HEK293T (cell line): ENCODE measurements around the gene IRX2.

Experiments used
- CTCF ChIA-PET: fragments of 350-600 bp; formaldehyde crosslinking; extraction: SDS; loops from one replicate; lab custom pipeline; 2021; ENCODE audit warnings: antibody characterized with exemption, inconsistent platforms; lab: Yijun Ruan, JAX
- POLR2A ChIA-PET: fragments of 350-600 bp; formaldehyde crosslinking; extraction: SDS; loops from one replicate; lab custom pipeline; 2020; ENCODE audit warnings: antibody characterized with exemption, inconsistent platforms; lab: Yijun Ruan, JAX
- DNase-seq: peaks from one replicate; pipeline ENCODE4 v3.0.0; 2012; ENCODE audit warnings: mixed read lengths; ENCODE audit errors: extremely low spot score
- ARNT ChIP-seq: fragments of 450-650 bp; IDR thresholded peaks from 2 replicates; pipeline ENCODE4 v1.6.1; 2017; ENCODE audit warnings: mild to moderate bottlenecking
- BHLHE40 ChIP-seq: fragments of 450-650 bp; IDR thresholded peaks from 2 replicates; pipeline ENCODE4 v1.6.1; 2016; ENCODE audit warnings: mild to moderate bottlenecking, moderate library complexity, borderline replicate concordance
- CTBP1 ChIP-seq: fragments of 450-650 bp; IDR thresholded peaks from 2 replicates; pipeline ENCODE4 v1.6.1; 2016; ENCODE audit warnings: borderline replicate concordance
- ELF4 ChIP-seq: fragments of 450-650 bp; IDR thresholded peaks from 2 replicates; pipeline ENCODE4 v1.6.1; 2017; ENCODE audit warnings: antibody characterized with exemption
- FOXA1 ChIP-seq: fragments of 450-650 bp; IDR thresholded peaks from 2 replicates; pipeline ENCODE4 v1.6.1; 2016; ENCODE audit warnings: mild to moderate bottlenecking
- FOXK2 ChIP-seq: fragments of 450-650 bp; IDR thresholded peaks from 2 replicates; pipeline ENCODE4 v1.6.1; 2016; ENCODE audit warnings: mild to moderate bottlenecking
- FOXM1 ChIP-seq: fragments of 450-650 bp; IDR thresholded peaks from 2 replicates; pipeline ENCODE4 v1.6.1; 2017; ENCODE audit warnings: mild to moderate bottlenecking, borderline replicate concordance
- HDGF ChIP-seq: fragments of 450-650 bp; IDR thresholded peaks from 2 replicates; pipeline ENCODE4 v1.6.1; 2017; ENCODE audit warnings: antibody characterized with exemption, borderline replicate concordance
- L3MBTL2 ChIP-seq: fragments of 450-650 bp; conservative IDR thresholded peaks from 2 replicates; pipeline ENCODE4 v1.6.1; 2016; ENCODE audit warnings: mild to moderate bottlenecking
- LEF1 ChIP-seq: fragments of 450-650 bp; IDR thresholded peaks from 2 replicates; pipeline ENCODE4 v1.6.1; 2017; ENCODE audit warnings: mild to moderate bottlenecking, borderline replicate concordance
- NFRKB ChIP-seq: fragments of 450-650 bp; IDR thresholded peaks from 2 replicates; pipeline ENCODE4 v1.6.1; 2016; ENCODE audit warnings: mild to moderate bottlenecking, moderate library complexity
- SP1 ChIP-seq: fragments of 450-650 bp; IDR thresholded peaks from 2 replicates; pipeline ENCODE4 v1.6.1; 2017
- SUZ12 ChIP-seq: fragments of 450-650 bp; IDR thresholded peaks from 2 replicates; pipeline ENCODE4 v1.6.1; 2016; ENCODE audit warnings: mild to moderate bottlenecking
- TARDBP ChIP-seq: fragments of 450-650 bp; IDR thresholded peaks from 2 replicates; pipeline ENCODE4 v1.6.1; 2016
- ZNF384 ChIP-seq: fragments of 450-650 bp; IDR thresholded peaks from 2 replicates; pipeline ENCODE4 v1.6.1; 2016
- TF ChIP-seq, protein P1 (sequence below): fragments of 450-650 bp; IDR thresholded peaks from 2 replicates; pipeline ENCODE4 v1.6.1; 2016

Gene IRX2

DNA sequence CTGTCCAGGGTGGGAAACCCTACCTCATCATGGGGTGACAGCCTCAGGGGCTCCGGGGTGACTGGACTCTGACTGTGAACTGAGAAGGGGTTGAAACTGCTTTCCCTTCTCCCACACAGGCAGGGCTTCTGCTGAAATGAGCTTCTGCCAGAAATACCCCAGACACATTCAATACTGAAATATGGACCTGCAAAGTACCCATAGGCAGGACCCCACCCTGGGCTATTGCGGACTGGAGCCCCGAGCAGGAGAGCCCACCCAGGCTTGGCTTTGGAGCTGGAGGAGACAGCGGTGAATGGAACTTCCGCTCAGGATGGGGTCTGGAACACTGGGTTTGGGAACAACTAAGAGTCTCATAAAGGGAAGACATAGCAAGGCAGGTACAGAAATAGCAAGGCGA, 37.5 kb downstream of the IRX2 start:
- ChIA-PET POLR2A (no interaction called here), CTCF (no interaction called here)
- TF ChIP-seq CTBP1 (no peak), SUZ12 (no peak), L3MBTL2 (no peak), ARNT (no peak), NFRKB (no peak), LEF1 (no peak), HDGF (no peak), TARDBP (no peak), FOXM1 (no peak), FOXK2 (no peak), SP1 (no peak), FOXA1 (no peak)
- TF ChIP-seq, protein P1, sequence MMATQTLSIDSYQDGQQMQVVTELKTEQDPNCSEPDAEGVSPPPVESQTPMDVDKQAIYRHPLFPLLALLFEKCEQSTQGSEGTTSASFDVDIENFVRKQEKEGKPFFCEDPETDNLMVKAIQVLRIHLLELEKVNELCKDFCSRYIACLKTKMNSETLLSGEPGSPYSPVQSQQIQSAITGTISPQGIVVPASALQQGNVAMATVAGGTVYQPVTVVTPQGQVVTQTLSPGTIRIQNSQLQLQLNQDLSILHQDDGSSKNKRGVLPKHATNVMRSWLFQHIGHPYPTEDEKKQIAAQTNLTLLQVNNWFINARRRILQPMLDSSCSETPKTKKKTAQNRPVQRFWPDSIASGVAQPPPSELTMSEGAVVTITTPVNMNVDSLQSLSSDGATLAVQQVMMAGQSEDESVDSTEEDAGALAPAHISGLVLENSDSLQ, result no peak
- no peak for DNase-seq

- TF ChIP-seq FOXA1 (no peak), L3MBTL2 (no peak), NFRKB (no peak), FOXM1 (no peak), FOXK2 (no peak), ARNT (no peak), ELF4 (no peak), LEF1 (no peak), SP1 (no peak), HDGF (no peak)
- TF ChIP-seq, protein P1, result no peak
- CTCF ChIA-PET, result no interaction called here
- DNase-seq, result no peak
- POLR2A ChIA-PET, result no interaction called here
These were observed 39.7 kb downstream of the IRX2 start for GRCh38 chr5:2711446-2712425.

GRCh38 chr5:2710910-2711309, 40.6 kb downstream of the IRX2 start:
- ChIA-PET CTCF (interaction anchor here (0.7 kb wide), 1 partner anchor 969 kb away, joined by 5 read pairs; no protein-coding TSS in a partner anchor), POLR2A (no interaction called here)
- TF ChIP-seq CTBP1 (no peak), FOXM1 (no peak), HDGF (no peak), BHLHE40 (no peak), FOXA1 (no peak), FOXK2 (no peak)
- DNase-seq, result no peak

GRCh38 chr5:2709976-2710689, 41.3 kb downstream of the IRX2 start:
- CTCF ChIA-PET, result no interaction called here
- TF ChIP-seq ARNT (no peak), FOXK2 (no peak), ZNF384 (no peak), L3MBTL2 (no peak), NFRKB (no peak), LEF1 (no peak), BHLHE40 (no peak), SUZ12 (no peak), FOXM1 (no peak), ELF4 (no peak), CTBP1 (no peak), TARDBP (no peak), FOXA1 (no peak), SP1 (no peak), HDGF (no peak)
- TF ChIP-seq, protein P1, result no peak
- POLR2A ChIA-PET, result no interaction called here
- DNase-seq, result no peak

- DNase-seq, result no peak
- POLR2A ChIA-PET, result no interaction called here
- CTCF ChIA-PET, result no interaction called here
- no peak for TF ChIP-seq FOXA1
- TF ChIP-seq, protein P1, result no peak
- no peak for TF ChIP-seq SUZ12
- TF ChIP-seq TARDBP, result no peak
- no peak for TF ChIP-seq LEF1
- no peak for TF ChIP-seq BHLHE40
- no peak for TF ChIP-seq ELF4
These were observed 42.7 kb downstream of the IRX2 start for GRCh38 chr5:2708751-2709150.
